Epithelial cell of proximal tubule (primary cell): ENCODE results near the gene ASH1L. TPM values are rescaled to one million over a fixed set of nuclear protein-coding genes. Genes with fewer than 3 reads are reported as not detected.

Source experiments
- DNase-seq: peaks from one replicate; pipeline ENCODE4 v3.0.0-alpha.2; 2011; ENCODE audit warnings: low read depth
- H3K4me3 ChIP-seq: 2 replicates; pipeline ENCODE4 v1.5.1; 2011; ENCODE audit warnings: low read depth, mild to moderate bottlenecking, low read length
- CTCF ChIP-seq: conservative IDR thresholded peaks from 2 replicates; pipeline ENCODE4 v1.5.1; 2012; ENCODE audit warnings: low read depth, mild to moderate bottlenecking, low read length
- total RNA-seq: library from RNA; depleted of rRNA; stranded (reverse); fragments of >200 nt; gene quantifications from 2 replicates; pipeline ENCODE4 v1.2.3, GENCODE V29; 2015

ASH1L gene
- total RNA-seq, 1 donor from 2014 or later, result 13.4 TPM

GRCh38 chr1:155471026-155471425 is 91.6 kb downstream of the ASH1L start:
- no peak for DNase-seq
- H3K4me3 ChIP-seq, result no peak overlapping the region
- no peak for TF ChIP-seq CTCF

- no peak overlapping the region for H3K4me3 ChIP-seq
- DNase-seq, result peak; percentile 77
- TF ChIP-seq CTCF, result no peak
These were observed 95.6 kb downstream of the ASH1L start for GRCh38 chr1:155466996-155467395.

- no peak overlapping the region for H3K4me3 ChIP-seq
- no peak for TF ChIP-seq CTCF
- no peak for DNase-seq
These were observed 96.0 kb downstream of the ASH1L start for GRCh38 chr1:155466617-155466972.

GRCh38 chr1:155463865-155464650 is 98.5 kb downstream of the ASH1L start:
- TF ChIP-seq CTCF, result no peak
- DNase-seq, result peak; percentile 26
- no peak overlapping the region for H3K4me3 ChIP-seq

GRCh38 chr1:155458111-155458510 is 104.5 kb downstream of the ASH1L start:
- no peak for TF ChIP-seq CTCF
- DNase-seq, result no peak

GRCh38 chr1:155457266-155457665 is 105.3 kb downstream of the ASH1L start:
- no peak for TF ChIP-seq CTCF
- H3K4me3 ChIP-seq, result no peak overlapping the region
- DNase-seq, result no peak

More at GRCh38 chr1:155458111-155458510, 104.5 kb downstream of the ASH1L start:
- no peak overlapping the region for H3K4me3 ChIP-seq
